Measurements from ENCODE around the gene MAP4K3.
"Not testable (repeated sequence)": the region's sequence is repeated elsewhere in the genome, so short reads cannot be mapped to it uniquely, and the experiment has no call there.

Gene MAP4K3

GRCh38 chr2:39407516-39408296 is 29.4 kb downstream of the MAP4K3 start:
- no peak for DNase-seq

DNA sequence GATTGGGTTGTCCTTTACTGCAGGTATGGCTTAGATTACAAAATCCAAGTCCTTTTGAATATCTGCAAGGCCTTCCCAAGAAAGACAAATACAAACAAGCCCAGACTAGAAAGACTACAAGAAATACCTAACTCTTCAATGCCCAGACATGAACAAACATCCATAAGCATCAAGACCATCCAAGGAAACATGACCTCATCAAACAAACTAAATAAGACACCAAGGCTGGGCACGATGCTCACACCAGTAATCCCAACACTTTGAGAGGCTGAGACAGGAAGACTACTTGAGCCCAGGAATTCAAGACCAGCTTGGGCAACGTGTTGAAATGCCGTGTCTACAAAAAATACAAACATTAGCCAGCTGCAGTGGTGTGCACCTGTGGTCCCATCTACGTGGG is 31.7 kb downstream of the MAP4K3 start:
- no peak for DNase-seq

- DNase-seq = no peak
Measured at GRCh38 chr2:39403311-39403710, 33.8 kb downstream of the MAP4K3 start.

GRCh38 chr2:39401319-39401718 is 35.8 kb downstream of the MAP4K3 start:
- no peak for DNase-seq

- DNase-seq = no peak
Measured at GRCh38 chr2:39399570-39399969, 37.5 kb downstream of the MAP4K3 start.

GRCh38 chr2:39395313-39395712 is 41.8 kb downstream of the MAP4K3 start:
- no peak for DNase-seq

DNA sequence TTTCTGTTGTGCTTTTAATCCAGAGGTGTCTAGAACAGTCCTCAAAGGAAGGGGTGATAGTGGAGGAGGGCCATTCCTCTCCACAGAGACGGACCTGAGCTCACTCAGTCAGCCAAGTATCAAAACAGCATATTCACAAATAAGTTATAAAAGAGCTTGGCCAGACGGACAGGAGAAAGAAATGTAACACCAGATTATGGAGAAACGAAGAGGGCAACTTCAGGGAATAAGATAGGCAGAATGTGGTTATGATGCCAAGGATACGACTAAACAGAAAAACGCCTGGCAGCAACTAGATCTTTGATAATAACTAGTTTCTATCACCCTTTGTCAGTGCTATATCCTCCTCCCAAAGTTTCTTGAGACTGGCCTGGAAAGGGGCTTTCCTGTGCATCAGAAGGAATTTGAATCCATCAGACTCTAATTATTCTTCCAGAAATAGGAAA is 42.5 kb downstream of the MAP4K3 start:
- no peak for DNase-seq

DNA sequence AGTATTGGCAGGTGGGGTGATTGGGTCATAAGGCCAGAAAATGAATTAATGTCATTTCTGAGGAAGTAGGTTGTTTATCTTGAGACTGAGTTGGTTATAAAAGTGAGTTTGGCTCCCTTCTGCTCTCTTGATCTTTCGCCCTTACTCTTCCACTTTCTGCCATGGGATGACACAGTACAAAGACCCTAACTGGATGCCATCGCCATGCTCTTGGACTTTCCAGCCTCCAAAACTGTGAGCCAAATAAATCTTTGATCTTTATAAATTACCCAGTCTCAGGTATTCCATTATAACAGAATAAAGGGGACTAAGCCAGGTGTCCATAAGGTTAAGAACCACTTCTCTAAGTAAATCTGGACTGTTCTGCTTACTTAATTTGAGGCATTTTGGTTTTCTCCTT is 44.4 kb downstream of the MAP4K3 start:
- DNase-seq = no peak

- no peak for DNase-seq
Measured at GRCh38 chr2:39390216-39390615, 46.9 kb downstream of the MAP4K3 start.

GRCh38 chr2:39386064-39386463 is 51.0 kb downstream of the MAP4K3 start:
- DNase-seq = no peak

DNA sequence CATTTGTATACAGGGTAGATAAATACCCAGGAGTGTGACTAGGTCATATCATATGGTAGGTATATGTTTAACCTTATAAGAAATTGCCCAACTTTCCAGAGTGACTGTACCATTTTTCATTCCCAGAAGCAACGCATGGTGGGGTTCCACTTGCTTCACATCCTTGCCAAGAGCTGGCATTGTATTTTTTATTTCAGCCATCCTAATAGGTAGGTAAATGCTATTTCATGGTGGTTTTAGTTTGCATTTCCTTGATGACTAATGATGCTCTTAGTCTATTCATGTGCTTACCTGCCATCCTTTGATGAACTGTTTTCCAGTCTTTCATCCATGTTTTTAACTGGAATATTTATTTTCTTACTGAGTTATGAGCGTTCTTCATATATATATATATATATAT is 51.9 kb downstream of the MAP4K3 start:
- no peak for DNase-seq

DNA sequence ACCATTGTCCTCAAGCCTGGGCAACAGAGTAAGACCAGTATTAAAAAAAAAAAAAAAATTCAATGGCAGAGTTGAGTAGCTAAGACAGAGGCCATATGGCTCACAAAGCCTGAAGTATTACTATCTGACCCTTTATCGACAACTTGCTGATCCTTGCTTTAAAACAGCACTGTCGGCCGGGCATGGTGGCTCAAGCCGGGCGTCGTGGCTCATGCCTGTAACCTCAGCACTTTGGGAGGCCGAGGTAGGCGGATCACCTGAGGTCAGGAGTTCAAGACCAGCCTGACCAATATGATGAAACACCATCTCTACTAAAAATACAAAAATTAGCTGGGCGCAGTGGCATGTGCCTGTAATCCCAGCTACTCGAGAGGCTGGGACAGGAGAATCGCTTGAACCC is 53.0 kb downstream of the MAP4K3 start:
- not testable (repeated sequence) for DNase-seq

- no peak for DNase-seq
Measured at GRCh38 chr2:39383146-39383545, 53.9 kb downstream of the MAP4K3 start.

- DNase-seq = no peak
Measured at GRCh38 chr2:39381653-39382052, 55.4 kb downstream of the MAP4K3 start.

GRCh38 chr2:39380525-39381150 is 56.4 kb downstream of the MAP4K3 start:
- DNase-seq = no peak

GRCh38 chr2:39379643-39380524 is 57.2 kb downstream of the MAP4K3 start:
- no peak for DNase-seq

- DNase-seq = no peak
Measured at GRCh38 chr2:39378968-39379367, 58.1 kb downstream of the MAP4K3 start.

- DNase-seq = no peak
Measured at GRCh38 chr2:39377226-39377939, 59.7 kb downstream of the MAP4K3 start.

DNA sequence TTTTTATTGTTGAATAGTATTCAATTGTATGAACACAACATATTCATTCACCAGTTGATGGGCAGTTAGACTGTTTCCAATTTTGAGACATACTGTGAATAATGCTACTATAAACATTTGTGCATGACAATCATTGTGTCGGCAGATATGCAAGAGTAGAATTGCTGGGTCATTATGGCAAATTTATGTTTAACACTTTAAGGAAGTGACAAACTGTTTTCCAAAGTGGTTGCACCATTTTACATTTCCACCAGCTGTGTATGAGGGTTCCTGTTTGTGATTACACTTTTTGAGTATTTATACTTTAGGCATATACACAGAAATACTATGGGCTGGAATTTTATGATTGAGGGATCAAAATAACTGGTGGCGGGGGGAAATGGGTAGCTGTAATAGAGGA is 61.2 kb downstream of the MAP4K3 start:
- no peak for DNase-seq

GRCh38 chr2:39373181-39373802 is 63.8 kb downstream of the MAP4K3 start:
- DNase-seq = no peak

- DNase-seq = no peak
Measured at GRCh38 chr2:39370101-39370500, 67.0 kb downstream of the MAP4K3 start.

DNA sequence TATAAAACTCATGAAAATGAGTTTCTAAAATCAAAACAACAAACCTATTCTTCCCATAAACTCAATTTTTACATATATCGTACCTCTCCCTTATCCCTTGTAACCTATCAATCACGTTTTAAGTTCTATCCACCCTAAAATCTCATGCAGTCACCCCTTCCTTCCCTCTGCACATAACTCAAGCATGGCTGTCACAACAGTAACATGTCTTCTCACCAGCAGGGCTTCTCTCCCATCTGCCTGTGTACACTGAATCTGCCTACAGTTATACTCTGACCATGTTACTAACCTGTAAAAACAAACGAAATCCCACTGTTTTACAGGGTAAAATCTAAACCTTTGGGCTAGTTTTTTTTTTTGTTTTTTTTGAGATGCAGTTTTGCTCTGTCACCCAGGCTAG is 68.2 kb downstream of the MAP4K3 start:
- DNase-seq = no peak
